Measurements from ENCODE around the gene CYBA.
A peak's percentile ranks its signal among the peaks of the same experiment; 100 is the strongest.

Gene CYBA

GRCh38 chr16:88659160-88659559 lies 8.3 kb upstream of the CYBA start:
- DNase-seq: no peak

GRCh38 chr16:88658714-88659113 lies 7.9 kb upstream of the CYBA start:
- no peak for DNase-seq

DNA sequence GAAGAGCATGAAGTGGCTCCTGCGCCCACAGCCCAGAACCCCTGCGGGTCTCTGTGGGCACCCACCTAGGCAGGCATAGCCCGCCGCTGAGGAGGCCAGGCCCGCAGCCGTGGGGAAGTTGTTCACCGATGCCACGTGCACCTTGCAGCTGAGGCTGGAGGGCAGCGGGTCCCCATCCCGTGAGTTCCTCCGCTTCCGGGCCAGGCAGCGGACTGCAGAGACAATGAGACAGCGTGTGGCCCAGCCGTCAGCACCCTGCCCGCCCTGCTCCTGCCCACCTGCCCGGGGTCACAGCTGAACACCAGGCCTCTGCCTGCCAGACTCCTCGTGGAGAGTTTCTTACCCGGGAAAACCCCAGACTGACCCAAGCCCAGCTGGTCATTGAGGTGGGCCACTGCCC lies 6.5 kb upstream of the CYBA start:
- no peak for DNase-seq

GRCh38 chr16:88656291-88656980 lies 5.6 kb upstream of the CYBA start:
- no peak for DNase-seq

GRCh38 chr16:88655733-88656281 lies 5.0 kb upstream of the CYBA start:
- no peak for DNase-seq

DNA sequence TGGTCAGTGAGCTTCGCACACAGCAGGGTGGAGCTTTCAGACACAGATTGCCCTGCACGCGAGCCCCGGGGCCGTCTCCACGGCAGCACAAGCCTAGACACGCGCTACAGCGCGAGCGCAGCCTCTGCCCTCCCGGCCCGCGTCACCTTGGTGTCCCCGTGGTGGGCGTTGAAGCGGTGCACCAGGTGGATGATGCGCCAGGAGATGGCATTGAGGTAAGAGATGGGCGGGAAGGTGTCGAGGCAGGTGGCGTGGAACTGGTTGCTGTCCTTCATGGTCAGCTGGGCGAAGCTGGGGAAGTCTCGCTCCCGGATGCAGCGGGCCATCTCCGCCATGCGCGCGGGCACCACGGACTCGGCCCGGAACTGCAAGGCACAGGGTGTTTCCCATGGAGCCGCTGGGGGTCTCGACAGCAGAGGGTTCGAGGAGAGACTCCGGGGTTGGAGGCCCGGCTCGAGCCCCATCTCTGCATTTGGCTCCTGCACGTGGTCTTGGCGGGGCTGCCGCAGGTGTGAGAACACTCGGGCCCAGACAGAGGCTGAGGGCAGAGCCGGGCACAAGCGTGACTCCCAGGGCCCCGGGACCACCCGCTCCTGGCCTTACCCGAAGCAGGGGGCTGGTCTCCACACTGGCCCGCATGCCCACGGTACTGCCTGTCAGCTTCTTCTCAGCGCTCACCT lies 4.3 kb upstream of the CYBA start:
- DNase-seq: no peak

DNA sequence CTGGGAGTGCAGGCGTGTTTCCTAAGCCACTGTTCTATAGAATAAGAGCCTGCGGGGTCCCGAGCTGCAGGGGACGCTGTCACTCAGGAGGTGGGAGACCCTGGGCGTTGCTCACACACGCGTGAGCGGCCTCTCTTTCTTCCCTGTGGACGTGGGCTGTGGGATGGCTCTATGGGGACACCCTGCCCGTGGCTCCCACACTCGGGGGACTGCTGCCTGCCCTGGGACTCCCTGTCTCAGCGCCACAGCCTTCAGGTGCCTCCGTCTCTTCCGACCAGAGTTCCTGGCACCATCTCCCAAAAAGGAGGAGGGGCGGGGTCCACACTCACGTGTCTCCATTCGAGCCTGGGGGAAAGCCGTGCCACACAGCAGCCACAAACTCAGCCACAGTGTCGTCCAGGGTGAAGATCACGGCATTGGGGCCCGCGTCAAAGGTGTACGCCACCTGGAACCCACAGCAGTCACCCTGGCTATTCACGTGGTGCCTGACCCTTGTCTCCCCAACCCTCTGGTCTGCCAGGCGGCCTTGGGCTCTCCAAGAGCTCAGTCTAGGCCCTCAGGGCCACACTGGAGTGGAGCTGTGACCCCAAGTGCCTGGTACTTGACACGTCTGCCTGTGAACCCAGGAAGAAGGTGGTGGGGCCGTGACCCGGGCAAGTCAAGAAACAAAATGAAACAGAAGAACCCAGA lies 3.7 kb upstream of the CYBA start:
- no peak for DNase-seq

- DNase-seq: no peak
Measured at GRCh38 chr16:88653596-88654362, 2.9 kb upstream of the CYBA start.

DNA sequence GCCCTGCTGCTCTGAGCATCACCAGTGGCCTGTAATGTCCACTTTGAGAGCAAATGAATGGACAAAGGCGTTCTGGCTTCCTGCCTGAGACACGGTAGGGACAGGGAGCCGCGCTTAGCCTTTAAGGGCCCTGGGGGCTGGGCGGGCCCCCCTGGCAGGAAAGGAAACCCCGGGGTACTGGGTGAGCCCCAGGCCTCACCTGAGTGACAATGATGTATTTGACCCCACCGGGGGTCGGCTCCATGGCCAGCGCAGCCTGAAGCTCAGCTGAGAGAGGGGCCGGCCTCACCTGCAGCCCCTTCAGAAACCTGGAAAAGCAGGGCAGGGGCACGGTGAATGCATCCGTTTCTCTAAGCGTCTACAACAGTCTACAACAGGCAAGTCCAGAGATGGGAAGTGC lies 2.2 kb upstream of the CYBA start:
- DNase-seq: no peak

- no peak for DNase-seq
Measured at GRCh38 chr16:88652762-88653063, 1.9 kb upstream of the CYBA start.

GRCh38 chr16:88651989-88652761 lies 1.3 kb upstream of the CYBA start:
- no peak for DNase-seq

GRCh38 chr16:88651276-88651988 lies 579 bp upstream of the CYBA start:
- DNase-seq: peak; percentile 33

DNA sequence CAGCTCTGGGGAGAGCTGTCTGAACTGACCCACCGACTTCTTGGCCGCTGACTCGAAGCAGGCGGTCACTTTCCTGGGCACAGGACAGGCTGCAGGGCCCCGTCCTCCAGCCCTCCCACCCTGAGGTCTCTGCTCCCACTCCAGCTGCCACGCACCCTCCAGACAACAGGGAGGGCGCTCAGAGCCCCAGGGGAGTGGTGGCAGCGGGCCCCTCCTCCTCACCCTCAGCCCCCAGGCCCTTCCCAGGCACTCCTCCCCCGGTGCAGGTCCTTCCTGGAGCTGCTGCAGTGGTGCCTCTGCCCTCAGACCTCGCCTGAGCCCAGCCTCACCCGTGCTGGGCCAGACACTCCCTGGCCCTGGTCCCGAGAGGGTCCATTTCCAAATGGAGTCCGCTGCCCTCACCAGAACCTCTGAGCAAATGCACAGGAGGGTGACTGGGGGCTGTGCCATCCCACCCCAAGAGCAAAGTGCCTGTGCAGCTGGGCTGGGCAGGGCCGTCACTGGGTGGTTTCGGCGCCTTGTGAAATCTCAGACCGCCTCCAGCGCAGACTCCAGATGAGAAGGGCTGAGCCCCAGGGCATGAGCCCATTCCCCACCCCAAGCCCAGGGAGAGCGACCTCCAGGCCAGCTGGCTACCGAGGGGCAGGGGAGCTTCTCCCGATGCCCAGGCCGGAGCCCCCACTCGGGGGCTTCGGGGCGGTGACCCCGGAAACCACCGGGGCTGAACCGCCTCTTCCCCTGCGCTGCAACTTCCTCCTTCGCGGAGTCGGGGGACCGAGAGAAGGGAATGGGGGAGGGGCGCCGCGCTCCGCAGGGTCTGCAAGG lies 717 bp downstream of the CYBA start:
- DNase-seq: no peak

DNA sequence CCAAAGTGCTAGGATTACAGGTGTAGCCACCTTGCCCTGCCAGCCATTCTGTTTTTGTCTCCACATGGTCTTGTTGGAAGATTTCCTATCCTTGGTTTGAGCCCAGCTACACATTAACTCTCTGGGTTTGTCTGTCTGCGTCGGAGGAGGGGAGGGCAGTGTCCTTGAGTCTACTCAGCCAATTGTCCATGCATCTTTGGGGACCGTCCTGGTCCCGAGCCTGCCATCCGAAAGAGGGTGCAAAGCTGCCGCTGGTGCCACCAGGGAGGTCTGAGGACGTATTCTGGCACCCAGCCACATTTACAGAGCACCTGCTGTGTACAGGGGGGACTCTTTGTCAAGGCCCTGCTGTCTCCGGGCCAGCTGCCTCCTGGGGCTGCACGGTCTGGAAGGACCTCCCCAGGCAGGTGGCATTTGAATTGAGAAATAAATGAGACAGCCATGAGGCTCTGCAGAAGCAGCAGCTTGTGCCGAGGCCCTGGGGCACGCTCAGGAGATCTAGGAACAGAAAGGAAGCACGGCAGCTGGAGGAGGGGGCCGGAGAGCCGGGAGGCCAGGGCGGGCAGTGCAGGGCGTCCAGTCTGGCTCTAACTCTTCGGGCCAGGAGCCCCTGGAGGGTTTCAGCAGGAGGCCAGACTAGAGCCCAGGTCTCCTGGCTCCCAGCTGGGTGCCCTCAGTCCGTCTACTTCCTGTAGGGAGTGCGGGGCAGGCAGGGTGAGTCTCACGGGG lies 1.5 kb downstream of the CYBA start:
- no peak for DNase-seq

DNA sequence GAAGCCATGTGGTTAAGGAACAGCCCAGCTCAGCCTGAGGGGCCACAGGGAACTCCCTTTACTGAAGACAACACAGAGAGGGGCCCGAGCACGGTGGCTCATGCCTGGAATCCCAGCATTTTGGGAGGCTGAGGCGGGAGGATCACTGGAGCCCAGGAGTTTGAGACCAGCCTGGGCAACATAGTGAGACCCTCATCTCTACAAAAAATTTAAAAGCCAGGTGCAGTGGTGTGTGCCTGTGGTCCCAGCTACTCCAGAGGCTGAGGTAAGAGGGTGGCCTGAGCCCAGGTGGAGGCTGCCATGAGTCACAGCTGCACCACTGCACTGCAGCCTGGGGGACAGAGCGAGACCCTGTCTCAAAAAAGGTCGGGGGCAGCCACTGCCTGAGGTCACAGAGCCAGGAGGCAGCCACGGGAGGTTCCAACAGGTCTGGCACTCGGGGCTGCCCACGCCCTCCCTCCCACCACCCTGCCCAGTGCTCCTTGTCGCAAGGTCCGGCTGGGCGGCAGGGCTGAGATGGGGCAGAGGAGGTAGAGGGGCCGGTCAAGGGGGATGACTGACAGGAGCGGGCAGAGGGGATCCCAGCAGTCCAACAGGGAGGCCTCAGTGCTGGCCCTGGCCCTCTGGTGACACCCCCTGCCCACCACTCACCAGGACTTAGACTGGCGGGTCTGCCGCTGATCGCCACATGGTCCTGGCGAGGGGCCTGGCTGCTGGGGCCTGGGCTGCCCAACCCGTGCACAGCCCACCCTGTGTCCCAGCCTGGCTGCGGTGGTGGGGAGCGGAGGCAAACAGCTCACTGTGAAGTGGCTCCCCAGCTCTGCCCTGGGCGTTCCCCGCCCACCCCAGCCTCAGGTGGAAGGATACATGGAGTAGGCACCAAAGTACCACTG lies 3.4 kb downstream of the CYBA start:
- DNase-seq: no peak

DNA sequence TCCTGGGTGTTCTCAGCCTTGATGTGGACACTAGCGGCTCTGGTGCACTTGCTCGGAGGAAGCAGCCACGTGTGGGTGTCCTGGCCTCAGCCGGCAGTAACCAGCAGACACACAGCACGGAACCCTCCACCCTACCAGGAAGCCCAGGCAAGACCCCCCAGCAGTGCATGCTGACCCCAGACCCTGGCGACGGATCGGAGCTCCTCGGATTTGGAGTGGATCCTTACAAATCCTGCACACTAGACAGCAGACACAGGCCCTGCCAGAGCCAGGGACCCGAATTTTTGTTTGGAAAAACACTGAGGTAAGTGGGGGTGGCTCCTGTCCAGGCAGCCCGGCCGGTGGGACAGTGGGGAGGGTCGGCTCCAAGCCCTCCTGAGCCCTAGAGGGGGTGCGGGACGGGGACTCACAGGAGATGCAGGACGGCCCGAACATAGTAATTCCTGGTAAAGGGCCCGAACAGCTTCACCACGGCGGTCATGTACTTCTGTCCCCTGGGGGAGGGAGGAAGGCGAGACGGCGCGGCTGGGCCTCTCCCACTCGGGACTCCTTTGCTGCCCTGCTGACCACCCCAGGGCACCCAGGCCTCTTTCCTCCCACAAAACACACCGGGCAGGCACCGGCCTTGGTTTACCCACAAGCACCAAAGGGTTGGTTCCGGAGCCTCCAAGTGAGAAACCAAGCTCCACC lies 4.4 kb downstream of the CYBA start:
- no peak for DNase-seq

GRCh38 chr16:88645941-88646340 lies 4.9 kb downstream of the CYBA start:
- DNase-seq: no peak

- DNase-seq: no peak
Measured at GRCh38 chr16:88645455-88645854, 5.4 kb downstream of the CYBA start.

All from fibroblast of skin of back (primary cell).